H1 (cell line): Measurements from ENCODE around the gene ATP11A. TPM values are rescaled to one million over a fixed set of nuclear protein-coding genes. Genes with fewer than 3 reads are reported as not detected.

Source experiments
- EP300 ChIP-seq, 2 experiments: IDR thresholded peaks; 1 replicate in 1 of 2; 2 replicates in 1 of 2; pipeline ENCODE4 v1.6.1; 2011 to 2012; ENCODE audit warnings: low read depth in 2 of 2, low read length in 2 of 2, mild to moderate bottlenecking in 2 of 2, borderline replicate concordance in 1 of 2, inconsistent platforms in 1 of 2, moderate library complexity in 1 of 2
- HDAC6 ChIP-seq: IDR thresholded peaks from one replicate; pipeline ENCODE4 v1.7.1; 2012; ENCODE audit warnings: low read depth, mild to moderate bottlenecking, inconsistent platforms, low read length, moderate library complexity
- SIRT6 ChIP-seq: IDR thresholded peaks from one replicate; pipeline ENCODE4 v1.7.1; 2012; ENCODE audit warnings: low read length, inconsistent platforms
- SIX5 ChIP-seq: IDR thresholded peaks from 2 replicates; pipeline ENCODE4 v1.6.1; 2011; ENCODE audit warnings: mild to moderate bottlenecking, low read depth, low read length
- SRF ChIP-seq: IDR thresholded peaks from 2 replicates; pipeline ENCODE4 v1.6.1; 2011; ENCODE audit warnings: mild to moderate bottlenecking, low read depth, low read length, moderate library complexity
- TAF1 ChIP-seq: IDR thresholded peaks from 2 replicates; pipeline ENCODE4 v1.6.1; 2011; ENCODE audit warnings: mild to moderate bottlenecking, low read depth, low read length
- polyA plus RNA-seq, 7 experiments: library from polyadenylated mRNA; depleted of rRNA in 3 of 7; stranded (reverse) in 5 of 7; unstranded in 2 of 7; fragments of >200 nt in 5 of 7; fragments of 200-250 nt in 2 of 7; gene quantifications; 1 replicate in 5 of 7; 2 replicates in 1 of 7; 4 replicates in 1 of 7; pipeline versions ENCODE4 v1.2.1 to v1.2.3, GENCODE V29; 2011 to 2013; ENCODE audit warnings: missing spikeins in 2 of 7, mixed read lengths in 2 of 7
- total RNA-seq: library from RNA; stranded (reverse); fragmentation: NEBNext Ultra II Directional; extraction: Animal tissue kit (Norgen Biotek cat#: 25700); gene quantifications from 2 replicates; pipeline ENCODE4 v1.2.1, GENCODE V29; 2021

The ATP11A gene
- total and polyA plus RNA-seq, 2 of the 8 experiments (the other 6 are each of a cell fraction or from before 2014, with no cell fraction given): 28.8 to 72.9 TPM

DNA sequence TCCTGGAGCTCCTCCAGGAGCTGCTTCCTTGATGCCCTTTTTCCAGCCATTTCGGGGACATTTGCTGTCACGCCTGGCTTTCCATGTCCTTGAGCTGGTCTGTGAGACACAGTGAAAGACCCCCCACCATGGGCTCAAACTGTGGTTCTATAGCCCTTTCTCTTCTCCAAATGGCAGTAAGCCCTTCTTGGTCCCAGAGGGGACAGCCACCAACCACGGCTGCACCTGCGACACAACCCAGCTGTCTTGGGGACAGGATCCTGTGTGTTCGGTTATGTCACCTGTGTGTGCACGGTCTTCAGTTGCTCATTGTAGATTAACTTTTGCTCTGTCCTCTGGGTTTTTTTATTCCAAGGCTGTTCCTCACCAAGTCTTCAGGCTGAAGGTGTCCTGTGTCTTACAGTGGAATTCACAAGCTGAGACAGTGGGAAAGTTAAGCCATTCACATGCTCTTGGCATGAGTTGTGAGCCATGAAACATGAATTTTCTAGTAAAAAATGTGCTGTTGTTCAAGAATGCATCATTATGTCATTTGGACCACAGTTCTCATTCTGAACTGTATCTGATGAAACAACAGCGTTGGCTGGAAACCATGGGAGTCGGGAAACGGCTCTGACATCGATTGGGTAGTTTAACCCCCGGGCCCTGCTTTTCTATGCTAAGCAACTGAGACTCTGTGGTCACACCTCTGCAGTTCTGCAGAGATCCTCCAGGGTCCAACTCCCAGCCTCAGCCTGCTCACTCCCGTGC, 149.7 kb downstream of the ATP11A start (continued):
- TF ChIP-seq SRF (no peak), TAF1 (no peak), EP300 (IDR thresholded peaks at IDR 0.05; ENCODE audit: borderline replicate concordance in 1 of 2, low read depth in 2 of 2, low read length in 2 of 2) (no peak), SIX5 (no peak), HDAC6 (no peak), SIRT6 (no peak)
- TF ChIP-seq, all 59 proteins: peak for 0
